ENCODE results near the gene BCAS3.

Gene BCAS3

DNA sequence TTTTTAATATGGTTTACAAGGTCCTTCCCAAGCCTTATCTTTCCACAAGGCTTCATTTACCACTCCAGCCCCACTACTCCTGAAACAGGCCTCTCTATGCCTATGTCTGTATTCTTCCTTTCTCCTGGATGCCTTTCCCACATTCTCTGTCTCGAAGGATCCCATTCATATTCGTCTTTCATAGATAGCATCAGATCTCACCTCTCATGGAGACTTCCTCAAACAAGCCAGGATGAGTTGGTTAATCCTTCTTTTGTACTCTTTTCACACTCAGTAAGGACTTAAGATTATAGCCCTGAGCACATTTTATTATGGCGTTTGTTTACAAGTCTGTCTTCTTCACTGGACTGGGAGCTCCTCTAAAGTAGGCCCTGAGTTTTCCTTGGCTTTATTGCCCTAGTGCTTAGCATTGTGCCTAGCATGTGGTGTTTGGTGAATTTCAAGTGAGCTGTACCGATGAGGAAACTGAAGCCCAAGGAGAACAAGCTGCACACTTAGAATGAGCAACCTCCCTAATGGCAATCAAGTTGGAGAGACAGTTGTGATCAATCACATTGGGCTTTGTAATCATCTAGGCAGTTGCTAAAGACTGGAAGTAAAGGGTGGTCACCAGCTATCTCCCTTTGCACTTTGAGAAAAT lies 764.6 kb downstream of the BCAS3 start:
- no peak for DNase-seq
